ENCODE data around the gene EXOC6. TPM values are rescaled to one million over a fixed set of nuclear protein-coding genes. Genes with fewer than 3 reads are reported as not detected.

Gene EXOC6, protein sequence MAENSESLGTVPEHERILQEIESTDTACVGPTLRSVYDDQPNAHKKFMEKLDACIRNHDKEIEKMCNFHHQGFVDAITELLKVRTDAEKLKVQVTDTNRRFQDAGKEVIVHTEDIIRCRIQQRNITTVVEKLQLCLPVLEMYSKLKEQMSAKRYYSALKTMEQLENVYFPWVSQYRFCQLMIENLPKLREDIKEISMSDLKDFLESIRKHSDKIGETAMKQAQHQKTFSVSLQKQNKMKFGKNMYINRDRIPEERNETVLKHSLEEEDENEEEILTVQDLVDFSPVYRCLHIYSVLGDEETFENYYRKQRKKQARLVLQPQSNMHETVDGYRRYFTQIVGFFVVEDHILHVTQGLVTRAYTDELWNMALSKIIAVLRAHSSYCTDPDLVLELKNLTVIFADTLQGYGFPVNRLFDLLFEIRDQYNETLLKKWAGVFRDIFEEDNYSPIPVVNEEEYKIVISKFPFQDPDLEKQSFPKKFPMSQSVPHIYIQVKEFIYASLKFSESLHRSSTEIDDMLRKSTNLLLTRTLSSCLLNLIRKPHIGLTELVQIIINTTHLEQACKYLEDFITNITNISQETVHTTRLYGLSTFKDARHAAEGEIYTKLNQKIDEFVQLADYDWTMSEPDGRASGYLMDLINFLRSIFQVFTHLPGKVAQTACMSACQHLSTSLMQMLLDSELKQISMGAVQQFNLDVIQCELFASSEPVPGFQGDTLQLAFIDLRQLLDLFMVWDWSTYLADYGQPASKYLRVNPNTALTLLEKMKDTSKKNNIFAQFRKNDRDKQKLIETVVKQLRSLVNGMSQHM
- total RNA-seq = 10 to 100 TPM; 14.1 to 34.9 (median 16.2) TPM

DNA sequence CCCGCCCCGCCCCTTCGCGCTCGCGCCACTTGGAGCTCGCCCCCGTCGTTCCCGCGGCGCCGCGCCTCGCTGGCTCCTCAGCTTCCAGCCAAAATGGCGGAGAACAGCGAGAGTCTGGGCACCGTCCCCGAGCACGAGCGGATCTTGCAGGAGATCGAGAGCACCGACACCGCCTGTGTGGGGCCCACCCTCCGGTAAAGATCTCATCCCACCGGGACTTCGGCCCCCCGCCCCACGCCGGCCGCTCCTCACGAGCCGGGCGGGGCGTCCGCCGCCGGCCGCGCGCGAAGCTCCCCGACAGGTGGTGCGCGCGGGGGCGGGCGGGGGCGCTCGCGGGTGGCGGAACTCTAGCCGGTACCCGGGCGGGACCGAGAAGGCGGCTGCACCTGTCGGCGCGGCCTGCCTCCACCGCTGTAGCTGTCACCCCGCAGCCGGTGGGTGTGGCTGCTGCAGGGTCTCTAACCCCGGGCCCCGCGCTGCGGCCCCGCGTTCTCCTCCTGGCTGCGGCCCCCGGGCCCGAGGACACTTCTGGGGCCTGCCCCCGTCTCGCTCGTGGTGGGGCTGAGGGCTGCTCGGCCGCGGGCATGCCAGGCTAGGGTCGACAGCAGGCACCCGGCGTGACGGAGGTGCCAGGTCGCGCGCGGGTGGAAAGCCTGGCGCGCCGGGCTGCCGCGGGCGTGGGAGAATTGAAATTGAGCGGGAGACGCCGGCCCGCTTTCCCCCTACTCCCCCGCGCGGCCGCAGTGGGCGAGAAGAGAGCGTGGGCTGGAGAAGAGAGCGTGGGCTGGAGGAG lies at the start of gene EXOC6:
TSS of gene EXOC6 (plus strand) at position 80 of the 793 bp plus-strand sequence. CDS start at position 94, 14 bp downstream.
- WGBS = 0% methylated on average over 8 of the region's 103 CpGs
- no peaks in the 10 kb centered on the region for H3K27me3 ChIP-seq
- no peaks in the 10 kb centered on the region for H3K9me3 ChIP-seq
- H3K36me3 ChIP-seq = no peaks in the 10 kb centered on the region
- H3K27ac ChIP-seq (replicated peaks in 1 of 4) = peak within 1 kb of the TSS; percentile 83 to 91 (median 88)
- no peak for DNase-seq (ENCODE audit: extremely low spot score)
- TF ChIP-seq POLR2A (IDR thresholded peaks at IDR 0.05; ENCODE audit: low read depth) (no peak), POLR2AphosphoS5 (IDR thresholded peaks at IDR 0.05) (peak in 1 of 2 donors; percentile 40), EP300 (IDR thresholded peaks at IDR 0.05) (no peak)
- TF ChIP-seq, protein P1, sequence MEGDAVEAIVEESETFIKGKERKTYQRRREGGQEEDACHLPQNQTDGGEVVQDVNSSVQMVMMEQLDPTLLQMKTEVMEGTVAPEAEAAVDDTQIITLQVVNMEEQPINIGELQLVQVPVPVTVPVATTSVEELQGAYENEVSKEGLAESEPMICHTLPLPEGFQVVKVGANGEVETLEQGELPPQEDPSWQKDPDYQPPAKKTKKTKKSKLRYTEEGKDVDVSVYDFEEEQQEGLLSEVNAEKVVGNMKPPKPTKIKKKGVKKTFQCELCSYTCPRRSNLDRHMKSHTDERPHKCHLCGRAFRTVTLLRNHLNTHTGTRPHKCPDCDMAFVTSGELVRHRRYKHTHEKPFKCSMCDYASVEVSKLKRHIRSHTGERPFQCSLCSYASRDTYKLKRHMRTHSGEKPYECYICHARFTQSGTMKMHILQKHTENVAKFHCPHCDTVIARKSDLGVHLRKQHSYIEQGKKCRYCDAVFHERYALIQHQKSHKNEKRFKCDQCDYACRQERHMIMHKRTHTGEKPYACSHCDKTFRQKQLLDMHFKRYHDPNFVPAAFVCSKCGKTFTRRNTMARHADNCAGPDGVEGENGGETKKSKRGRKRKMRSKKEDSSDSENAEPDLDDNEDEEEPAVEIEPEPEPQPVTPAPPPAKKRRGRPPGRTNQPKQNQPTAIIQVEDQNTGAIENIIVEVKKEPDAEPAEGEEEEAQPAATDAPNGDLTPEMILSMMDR (IDR thresholded peaks at IDR 0.05) = peak in 1 of 3 experiments; percentile 31
- intact Hi-C loops (cut with DNase I) = loop anchor here (5.0 to 10.0 kb wide), 2 partner anchors 34 to 154 kb away; no protein-coding TSS in a partner anchor
- H3K4me3 ChIP-seq = peak within 1 kb of the TSS; percentile 84 to 99 (median 94)
- H3K4me1 ChIP-seq = peaks cover 5 to 23% (median 19%) of the 10 kb centered on the region in 4 donors

DNA sequence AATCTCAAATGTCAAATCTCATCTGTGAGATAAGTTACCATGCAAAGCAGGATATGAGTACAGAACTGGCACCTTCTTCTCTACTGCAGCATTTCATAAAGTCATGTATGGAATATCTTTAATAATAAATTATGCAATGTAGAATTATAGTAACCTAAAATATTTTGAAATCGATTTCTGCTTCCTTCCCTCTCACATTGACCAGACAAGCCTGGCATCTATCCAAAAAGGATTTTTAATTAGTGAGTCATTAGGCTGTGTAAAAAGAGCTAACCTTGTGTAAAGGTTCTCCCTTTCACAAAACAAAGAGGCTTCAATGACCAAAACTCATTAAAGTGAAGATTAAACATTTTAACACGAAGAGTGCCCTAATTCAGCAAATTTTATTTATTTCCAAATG lies 48.8 kb upstream of the EXOC6 start:
- H3K27ac ChIP-seq (replicated peaks in 1 of 4) = no peak overlapping the region
- DNase-seq (ENCODE audit: extremely low spot score) = no peak
- TF ChIP-seq POLR2A (IDR thresholded peaks at IDR 0.05; ENCODE audit: low read depth) (no peak), POLR2AphosphoS5 (IDR thresholded peaks at IDR 0.05) (no peak), EP300 (IDR thresholded peaks at IDR 0.05) (no peak)
- TF ChIP-seq, protein P1 (IDR thresholded peaks at IDR 0.05) = no peak
- H3K4me1 ChIP-seq = no peaks in the 10 kb centered on the region
- no peak overlapping the region for H3K4me3 ChIP-seq
- 66% methylated on average over 2 of the region's 2 CpGs for WGBS
- H3K9me3 ChIP-seq = no peaks in the 10 kb centered on the region
- intact Hi-C loops (cut with DNase I) = no loop called here
- H3K27me3 ChIP-seq = no peaks in the 10 kb centered on the region
- H3K36me3 ChIP-seq = no peaks in the 10 kb centered on the region

DNA sequence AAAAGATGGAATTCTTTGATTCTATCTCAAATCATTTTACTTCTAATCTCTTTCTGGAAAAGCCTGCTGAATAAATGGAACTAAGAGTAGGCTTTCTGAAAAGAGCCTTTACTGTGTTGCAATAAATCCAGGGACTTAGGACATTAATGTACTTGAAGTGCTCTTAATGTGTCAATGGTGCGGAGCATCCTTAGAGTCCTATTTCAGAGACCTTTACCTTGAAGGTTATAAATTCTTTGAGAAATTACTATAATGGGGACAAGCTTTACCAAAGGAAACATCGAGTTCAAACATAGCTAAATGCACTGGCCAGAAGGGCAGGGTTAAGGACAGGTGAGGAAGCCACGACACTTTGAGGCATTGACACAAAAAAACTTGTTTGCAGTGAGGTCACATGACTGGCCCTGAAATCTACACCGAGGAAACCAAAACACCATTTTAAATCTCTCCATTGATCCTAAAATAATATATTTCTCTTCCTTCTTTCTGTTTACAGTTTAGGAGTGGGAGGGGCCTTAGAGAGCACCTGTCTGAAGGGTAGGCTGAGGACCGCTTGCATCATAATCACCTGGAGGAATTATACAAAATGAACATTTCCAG lies 48.1 kb upstream of the EXOC6 start:
- H3K9me3 ChIP-seq = no peaks in the 10 kb centered on the region
- intact Hi-C loops (cut with DNase I) = no loop called here
- H3K27me3 ChIP-seq = no peaks in the 10 kb centered on the region
- 78% methylated on average over 5 of the region's 5 CpGs for WGBS
- DNase-seq (ENCODE audit: extremely low spot score) = no peak
- H3K4me1 ChIP-seq = no peaks in the 10 kb centered on the region
- H3K4me3 ChIP-seq = no peak overlapping the region
- TF ChIP-seq POLR2A (IDR thresholded peaks at IDR 0.05; ENCODE audit: low read depth) (no peak), POLR2AphosphoS5 (IDR thresholded peaks at IDR 0.05) (no peak), EP300 (IDR thresholded peaks at IDR 0.05) (no peak)
- TF ChIP-seq, protein P1 (IDR thresholded peaks at IDR 0.05) = no peak
- no peak overlapping the region for H3K27ac ChIP-seq (replicated peaks in 1 of 4)
- no peaks in the 10 kb centered on the region for H3K36me3 ChIP-seq
